Putamen (tissue), 1 donor: ENCODE measurements around the gene CBFB.
A peak's percentile ranks its signal among the peaks of the same experiment; 100 is the strongest.
"Not testable (repeated sequence)": the region's sequence is repeated elsewhere in the genome, so short reads cannot be mapped to it uniquely, and the experiment has no call there.

Experiments used
- DNase-seq: peaks from one replicate; pipeline ENCODE4 v3.0.0-alpha.2; 2016; ENCODE audit warnings: low spot score

The CBFB gene

GRCh38 chr16:67098599-67098998 lies 69.7 kb downstream of the CBFB start:
- DNase-seq, result no peak

- DNase-seq, result peak; percentile 23
Measured at GRCh38 chr16:67100569-67101310, 71.8 kb downstream of the CBFB start.

DNA sequence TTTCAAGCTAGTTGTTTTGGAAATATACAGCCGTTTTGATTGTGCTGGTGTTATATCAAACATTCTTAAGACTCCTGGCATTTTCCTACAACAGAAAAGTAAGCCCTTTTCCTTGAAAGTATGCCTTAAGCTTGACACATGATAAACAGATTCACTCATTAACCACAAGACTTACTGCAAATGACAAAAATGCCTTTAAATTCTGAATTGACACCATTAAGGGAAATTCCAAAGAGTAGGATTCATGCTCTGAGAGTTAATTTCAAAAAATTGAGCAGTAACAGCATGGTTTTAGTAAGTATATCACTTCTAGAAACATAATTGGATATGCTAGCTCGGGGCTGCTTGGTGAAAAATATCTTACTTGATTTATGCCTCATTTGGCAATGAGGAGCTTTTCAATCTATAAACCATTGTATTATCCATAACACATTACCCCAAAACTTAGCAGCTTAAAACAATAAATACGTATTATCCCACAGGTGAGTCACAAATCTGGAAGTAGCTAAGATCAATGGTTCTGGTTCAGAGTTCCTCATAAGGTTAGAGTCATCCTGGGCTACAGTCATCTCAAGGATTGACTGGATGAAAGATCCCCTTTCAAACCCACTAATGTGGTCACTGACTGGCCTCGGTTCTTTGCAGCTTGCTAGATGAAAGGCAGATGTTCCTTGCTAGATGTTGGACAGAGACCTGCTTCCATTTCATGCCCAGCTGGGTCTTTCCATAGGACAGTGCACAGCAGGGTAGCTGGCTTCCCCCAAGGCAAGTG lies 72.5 kb downstream of the CBFB start:
- DNase-seq, result no peak

DNA sequence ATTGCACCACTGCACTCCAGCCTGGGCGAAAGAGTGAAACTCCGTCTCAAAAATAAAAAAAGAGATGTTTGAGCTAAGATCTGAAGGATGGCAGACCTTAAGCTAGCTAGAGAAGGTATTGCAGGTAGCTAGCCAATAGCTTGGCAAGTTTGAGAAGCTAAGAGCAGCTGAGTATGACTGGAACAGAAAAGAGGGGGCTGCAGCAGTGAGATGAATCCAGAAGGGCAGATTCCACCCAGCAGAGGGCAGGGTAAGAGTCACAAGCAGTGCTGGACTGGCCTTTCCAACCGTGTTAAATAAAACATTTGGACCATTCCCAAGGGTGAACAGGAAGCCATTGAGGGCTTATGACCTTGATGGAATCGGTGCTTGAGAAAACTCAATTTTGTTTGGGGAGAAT lies 75.1 kb downstream of the CBFB start:
- DNase-seq, result no peak

DNA sequence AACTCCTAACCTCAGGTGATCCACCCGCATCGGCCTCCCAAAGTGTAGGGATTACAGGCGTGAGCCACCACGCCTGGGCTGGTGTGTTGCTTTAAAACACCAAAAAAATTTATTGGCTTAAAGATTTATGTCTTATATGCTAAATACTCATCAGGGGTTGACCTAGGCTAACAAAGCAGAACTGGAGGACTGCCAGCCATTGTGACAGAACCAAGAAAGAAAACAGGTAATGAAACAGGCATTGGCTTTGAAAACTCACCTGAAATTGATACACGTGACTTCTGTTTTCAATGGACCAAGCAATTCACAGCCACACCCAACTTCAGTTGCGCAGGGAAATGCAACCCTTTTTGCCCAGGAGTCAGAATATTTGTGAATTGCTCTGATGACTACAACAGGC lies 75.9 kb downstream of the CBFB start:
- DNase-seq, result no peak

DNA sequence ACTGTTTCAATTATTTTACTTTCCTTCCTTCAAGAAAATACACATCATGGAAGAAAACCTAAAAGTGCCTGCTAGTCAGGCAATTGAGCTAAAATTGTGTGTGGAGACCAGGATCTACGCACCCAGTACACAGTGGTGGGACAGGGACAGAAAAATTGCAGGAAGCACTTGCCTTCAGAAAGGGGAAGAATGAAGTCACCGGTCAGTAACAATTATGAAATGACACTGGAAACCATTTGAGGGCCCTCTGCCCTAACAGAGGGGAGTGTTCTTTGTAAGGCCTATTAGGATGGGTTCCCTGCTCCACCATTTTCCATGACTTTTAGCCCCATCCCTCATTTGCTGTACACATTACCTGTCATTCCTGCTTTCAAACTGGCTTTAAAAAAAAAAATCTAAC lies 76.3 kb downstream of the CBFB start:
- no peak for DNase-seq

DNA sequence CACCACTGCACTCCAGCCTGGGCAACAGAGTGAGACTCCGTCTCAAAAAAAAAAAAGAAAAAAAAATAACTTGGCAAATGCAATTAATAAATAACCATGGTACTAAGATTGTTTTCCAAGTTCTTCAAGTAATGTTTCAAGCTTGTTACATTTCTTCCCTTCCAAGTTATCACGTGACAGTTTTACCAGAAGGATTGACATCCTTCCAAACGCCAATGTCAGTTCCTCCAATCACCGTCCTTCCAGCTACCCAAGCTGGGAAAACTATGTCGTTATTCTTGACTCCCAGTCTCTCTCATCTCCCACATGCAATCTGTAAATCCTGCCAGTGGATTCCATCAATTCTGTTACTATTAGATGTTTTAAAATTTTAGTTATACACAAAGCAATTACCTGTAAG lies 76.9 kb downstream of the CBFB start:
- DNase-seq, result no peak

DNA sequence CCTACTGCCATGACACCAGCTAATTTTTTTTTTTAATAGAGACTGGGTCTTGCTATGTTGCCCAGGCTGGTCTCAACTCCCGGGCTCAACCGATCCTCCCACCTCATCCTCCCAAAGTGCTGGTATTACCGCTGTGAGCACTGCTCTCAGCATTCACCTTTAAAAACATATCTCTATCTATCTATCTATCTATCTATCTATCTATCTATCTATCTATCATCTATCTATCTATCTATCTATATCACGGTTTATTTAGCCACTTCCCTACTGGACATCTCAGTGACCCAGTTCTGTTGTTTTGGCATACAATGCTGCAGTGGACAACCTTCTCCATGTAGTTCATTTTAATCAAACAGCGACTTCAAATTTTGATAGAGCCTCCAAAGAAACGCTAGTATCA lies 79.5 kb downstream of the CBFB start:
- no peak for DNase-seq

DNA sequence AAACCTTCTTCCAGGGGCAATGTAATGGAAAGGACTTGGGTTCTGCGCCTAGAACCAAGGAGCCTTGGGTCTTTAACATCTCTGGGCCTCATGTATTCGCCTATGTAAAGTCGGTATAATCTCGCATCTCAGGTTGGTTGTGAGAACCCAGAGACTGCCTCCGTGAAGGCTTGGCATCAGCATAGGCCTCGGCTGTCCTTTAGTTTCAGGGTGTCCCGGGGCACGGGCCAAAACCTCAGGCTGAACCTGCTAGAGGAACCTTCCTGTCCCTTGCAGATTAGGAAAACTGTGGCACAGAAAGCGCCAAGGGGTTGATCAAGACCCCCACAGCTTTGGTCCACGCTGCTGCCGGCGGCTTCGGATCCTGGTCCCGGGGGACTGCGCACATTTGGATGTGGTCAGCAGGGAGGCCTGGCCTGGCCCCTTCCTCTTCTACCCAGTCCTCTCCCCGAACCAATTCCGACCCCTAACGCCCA lies 80.0 kb downstream of the CBFB start:
- no peak for DNase-seq

DNA sequence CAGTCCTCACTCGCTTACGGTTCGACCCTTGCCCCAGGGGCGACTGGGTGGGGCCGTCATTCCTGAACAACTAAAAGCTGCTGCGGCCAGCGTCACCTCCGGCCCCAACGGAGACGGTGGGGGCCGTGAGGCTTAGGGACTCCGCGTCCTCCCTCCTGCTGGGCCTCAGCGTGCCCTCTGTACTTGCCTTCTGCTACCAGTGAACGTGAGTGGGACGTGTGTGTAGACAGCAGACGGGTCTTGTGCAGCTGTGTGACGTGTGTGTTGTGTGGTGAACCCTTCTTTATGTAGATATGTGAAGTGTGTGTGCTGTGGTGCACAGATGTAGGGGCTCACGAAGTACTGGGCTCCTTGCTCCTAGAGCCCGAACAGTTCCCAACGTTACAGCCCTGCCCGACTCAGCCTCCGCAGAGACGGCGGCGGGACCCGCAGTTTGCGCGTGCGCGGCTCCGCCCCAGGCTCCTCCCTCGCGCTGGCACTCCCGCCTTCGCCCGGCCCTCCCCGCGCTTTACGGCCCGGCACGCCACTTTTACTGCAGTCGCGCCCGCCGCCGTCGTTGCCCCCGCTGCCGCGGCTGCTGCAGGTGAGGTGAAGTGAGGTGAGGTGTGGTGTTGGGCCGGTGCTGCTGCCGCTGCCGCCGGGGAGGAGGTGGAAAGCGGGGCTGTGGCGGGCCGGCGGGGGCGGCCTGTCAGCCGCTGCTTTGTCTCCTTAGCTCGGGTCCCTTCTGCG lies 80.6 kb downstream of the CBFB start, which contains the start of gene PHAF1:
TSS of gene PHAF1 (plus strand) at position 535 of the 729 bp plus-strand sequence. CDS start 235 bp downstream, outside the sequence.
- DNase-seq, result peak; percentile 92

DNA sequence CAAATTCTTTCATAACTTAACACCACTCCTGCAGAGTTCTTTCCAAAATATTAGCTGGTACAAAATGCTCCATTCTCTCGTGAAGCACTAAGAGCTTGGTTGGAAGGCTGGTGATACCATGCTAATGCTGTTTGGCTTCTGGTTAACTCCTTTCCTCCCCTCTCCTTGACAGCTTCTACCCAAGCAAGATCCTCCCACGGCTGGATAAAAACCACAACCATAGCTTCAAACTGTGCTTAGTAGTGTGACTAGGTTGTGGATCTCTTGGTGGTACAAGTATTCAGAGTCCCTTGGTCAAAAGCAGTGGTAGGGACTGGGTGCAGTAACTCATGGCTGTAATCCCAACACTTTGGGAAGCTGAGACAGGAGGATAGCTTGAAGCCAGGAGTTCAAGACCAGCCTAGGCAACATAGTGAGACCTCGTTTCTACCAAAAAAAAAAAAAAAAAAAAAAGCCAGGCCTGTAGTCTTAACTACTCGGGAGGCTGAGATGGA lies 83.0 kb downstream of the CBFB start:
- DNase-seq, result no peak

- no peak for DNase-seq
Measured at GRCh38 chr16:67112591-67113399, 83.8 kb downstream of the CBFB start.

- DNase-seq, result no peak
Measured at GRCh38 chr16:67114793-67115192, 85.8 kb downstream of the CBFB start.

GRCh38 chr16:67115639-67116038 lies 86.7 kb downstream of the CBFB start:
- DNase-seq, result no peak

DNA sequence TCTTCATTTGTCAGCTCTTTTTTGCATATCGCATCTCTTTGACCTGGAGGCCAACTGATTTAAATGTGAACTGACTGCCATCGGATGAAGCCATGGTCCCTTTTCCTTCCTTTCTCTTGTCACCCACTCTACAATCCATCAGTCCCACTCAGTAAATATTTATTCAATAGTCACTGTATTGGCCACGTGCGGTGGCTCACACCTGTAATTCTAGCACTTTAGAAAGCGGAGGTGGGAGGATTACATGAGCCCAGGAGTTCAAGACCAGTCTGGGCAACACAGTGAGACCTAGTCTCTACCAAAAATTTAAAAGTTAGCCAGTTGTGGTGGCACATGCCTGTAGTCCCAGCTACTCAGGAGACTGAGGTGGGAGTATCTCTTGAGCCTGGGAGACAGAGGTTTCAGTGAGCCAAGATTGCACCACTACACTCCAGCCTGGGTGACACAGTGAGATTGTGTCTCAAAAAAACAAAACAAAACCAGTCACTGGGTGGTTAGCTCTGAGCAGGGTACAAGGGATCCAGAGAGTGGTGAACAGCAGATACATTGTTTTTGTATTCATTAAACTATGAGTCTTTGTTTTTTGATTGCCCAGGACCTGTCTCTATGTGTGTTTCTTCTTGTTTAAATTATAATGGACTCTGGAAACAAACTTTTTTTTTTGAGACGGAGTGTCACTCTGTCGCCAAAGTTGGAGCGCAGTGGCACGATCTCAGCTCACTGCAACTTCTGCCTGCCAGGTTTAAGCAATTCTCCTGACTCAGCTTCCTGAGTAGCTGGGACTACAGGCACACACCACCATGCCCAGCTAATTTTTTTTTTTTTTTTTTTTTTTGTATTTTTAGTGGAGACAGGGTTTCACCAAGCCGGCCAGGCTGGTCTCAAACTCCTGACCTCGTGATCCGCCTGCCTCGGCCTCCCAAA lies 87.7 kb downstream of the CBFB start:
- peak; percentile 49 for DNase-seq

DNA sequence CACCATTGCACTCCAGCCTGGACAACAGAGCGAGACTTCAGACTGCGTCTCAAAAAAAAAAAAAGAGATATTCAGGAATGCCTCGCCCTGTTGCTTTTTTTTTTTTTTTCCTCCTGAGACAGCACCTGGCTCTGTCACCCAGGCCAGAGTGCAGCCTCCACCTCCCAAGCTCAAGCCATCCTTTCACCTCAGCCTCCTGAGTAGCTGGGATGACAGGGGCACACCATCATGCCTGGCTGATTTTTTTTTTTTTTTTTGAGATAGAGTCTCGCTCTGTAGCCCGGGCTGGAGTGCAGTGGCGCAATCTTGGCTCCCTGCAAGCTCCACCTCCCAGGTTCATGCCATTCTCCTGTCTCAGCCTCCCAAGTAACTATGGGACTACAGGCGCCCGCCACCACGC lies 88.8 kb downstream of the CBFB start:
- DNase-seq, result no peak

DNA sequence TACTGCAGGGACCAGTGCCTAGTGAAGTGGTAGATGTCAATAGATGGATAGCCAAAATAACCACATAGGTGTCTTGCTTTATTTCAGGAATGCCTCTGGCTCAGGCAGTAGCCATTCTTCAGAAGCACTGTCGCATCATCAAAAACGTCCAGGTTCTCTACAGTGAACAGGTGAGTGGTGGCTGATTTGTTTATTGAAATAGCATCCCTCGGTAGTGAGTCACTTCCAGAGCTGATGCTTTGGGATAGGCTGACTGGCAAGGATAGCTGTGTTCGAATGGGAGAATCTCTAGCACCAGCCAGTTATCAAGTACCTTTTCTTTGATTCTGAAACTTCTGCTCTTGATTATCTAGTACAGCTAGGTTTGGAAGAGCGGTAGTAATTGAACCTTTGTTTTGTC lies 91.1 kb downstream of the CBFB start:
- DNase-seq, result no peak

GRCh38 chr16:67122799-67123198 lies 93.8 kb downstream of the CBFB start:
- not testable (repeated sequence) for DNase-seq

GRCh38 chr16:67128417-67128816 lies 99.5 kb downstream of the CBFB start:
- DNase-seq, result no peak

DNA sequence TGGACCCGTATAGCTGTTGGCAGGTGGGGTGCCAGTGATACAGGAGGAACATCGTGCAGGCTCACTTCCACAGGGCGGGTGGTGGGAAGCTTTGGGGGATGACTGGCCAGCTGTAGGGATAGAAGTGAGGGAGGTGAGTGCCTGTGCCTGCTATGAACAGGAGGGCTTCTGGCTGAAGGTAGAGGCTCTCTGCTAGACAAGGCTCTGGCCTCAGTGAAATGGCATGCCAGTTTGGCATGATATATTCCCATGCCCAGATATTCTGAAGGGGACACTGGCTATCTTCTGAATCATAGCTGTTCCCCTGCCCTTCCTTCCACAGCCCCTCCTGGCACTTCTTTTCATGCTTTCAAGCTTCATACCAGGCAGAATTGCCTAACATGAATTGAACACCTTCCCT lies 99.9 kb downstream of the CBFB start:
- no peak for DNase-seq
